ENCODE data around the gene PPP1R1C. TPM values are rescaled to one million over a fixed set of nuclear protein-coding genes. Genes with fewer than 3 reads are reported as not detected.
"Not testable (repeated sequence)": the region's sequence is repeated elsewhere in the genome, so short reads cannot be mapped to it uniquely, and the experiment has no call there.

Gene PPP1R1C
- polyA plus RNA-seq, 3 donors = 1.8 to 2.6 (median 2.0) TPM

GRCh38 chr2:182006595-182007341, 21.1 kb downstream of the PPP1R1C start:
- DNase-seq (ENCODE audit: low read depth in 3 of 3, low spot score in 2 of 3) = no peak

DNA sequence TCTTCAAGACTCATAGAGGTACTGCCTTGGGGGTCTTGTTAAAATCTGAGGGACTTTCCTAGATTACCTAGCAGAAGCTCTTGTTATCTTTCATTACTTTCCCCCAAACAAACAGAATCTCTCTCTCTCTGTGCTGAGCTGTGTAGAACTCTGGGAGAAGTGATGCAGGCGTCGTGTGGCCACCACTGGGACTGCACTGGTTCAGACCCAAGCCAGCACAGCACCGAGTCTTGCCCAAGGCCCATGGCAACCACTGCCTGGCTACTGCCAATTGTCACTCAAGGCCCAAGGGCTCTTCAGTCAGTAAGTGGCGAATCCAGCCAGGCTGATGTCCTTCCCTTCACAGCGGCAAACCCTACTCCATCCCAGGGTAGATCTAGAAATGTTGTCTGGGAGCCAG, 28.6 kb downstream of the PPP1R1C start:
- DNase-seq (ENCODE audit: low read depth in 3 of 3, low spot score in 2 of 3) = no peak

DNA sequence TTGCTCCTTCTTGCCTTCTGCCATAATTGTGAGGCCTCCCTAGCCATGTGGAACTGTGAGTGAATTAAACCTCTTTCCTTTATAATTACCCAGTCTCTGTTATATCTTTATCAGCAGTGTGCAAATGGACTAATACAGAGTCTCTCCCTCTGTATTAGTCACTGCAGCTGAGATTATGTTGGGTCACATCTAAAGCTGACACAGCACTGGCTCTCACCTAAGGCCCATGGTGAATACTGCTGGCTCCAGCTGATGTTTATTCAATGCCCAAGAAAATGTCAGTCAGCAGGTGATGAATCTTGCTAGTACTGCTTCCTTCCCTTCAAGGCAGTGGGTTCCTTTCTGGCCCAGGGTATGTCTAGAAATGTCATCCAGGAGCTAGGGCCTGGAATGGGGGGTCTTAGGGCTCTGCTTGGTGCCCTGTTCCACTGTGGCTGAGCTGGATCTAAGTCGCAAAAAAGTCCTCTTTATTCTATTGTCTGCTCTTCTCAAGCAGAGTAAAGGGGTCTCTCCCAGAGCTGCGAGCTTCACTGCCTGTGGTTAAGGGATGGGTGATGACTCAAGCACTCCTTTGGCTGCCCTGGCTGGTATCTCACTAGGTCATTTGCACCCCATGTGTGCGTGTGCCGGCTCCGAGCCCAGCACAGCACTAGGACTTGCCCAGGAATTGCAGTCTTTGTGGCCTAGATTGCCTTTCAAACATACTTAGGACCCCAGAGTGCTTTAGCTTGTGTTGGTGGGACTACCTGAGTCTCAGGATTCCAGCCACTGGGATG, 29.9 kb downstream of the PPP1R1C start:
- no peak for DNase-seq (ENCODE audit: low read depth in 3 of 3, low spot score in 2 of 3)

- no peak for DNase-seq (ENCODE audit: low read depth in 3 of 3, low spot score in 2 of 3)
Observed at GRCh38 chr2:182018218-182018617, 32.6 kb downstream of the PPP1R1C start.

- DNase-seq (ENCODE audit: low read depth in 3 of 3, low spot score in 2 of 3) = no peak
Observed at GRCh38 chr2:182019731-182020130, 34.1 kb downstream of the PPP1R1C start.

GRCh38 chr2:182020286-182021070, 34.8 kb downstream of the PPP1R1C start:
- no peak for DNase-seq (ENCODE audit: low read depth in 3 of 3, low spot score in 2 of 3)

DNA sequence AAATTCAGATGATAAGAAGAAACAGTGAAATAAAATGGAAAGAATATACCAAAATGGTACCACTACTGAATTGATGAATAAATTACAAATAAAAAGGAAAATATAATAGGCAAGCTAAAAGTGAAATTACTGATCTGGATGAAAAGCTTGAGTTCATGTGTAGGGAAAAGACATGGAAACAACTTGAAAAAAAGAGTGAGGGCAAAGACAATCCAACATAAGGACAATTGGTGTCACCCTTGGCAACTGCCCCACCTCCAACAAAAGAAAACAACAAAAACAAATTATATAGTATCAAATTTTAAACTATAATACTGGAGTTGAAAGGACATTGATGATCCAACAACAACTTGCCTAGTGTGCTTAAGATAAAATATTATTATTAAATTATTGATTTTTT, 37.6 kb downstream of the PPP1R1C start:
- DNase-seq (ENCODE audit: low read depth in 3 of 3, low spot score in 2 of 3) = no peak

DNA sequence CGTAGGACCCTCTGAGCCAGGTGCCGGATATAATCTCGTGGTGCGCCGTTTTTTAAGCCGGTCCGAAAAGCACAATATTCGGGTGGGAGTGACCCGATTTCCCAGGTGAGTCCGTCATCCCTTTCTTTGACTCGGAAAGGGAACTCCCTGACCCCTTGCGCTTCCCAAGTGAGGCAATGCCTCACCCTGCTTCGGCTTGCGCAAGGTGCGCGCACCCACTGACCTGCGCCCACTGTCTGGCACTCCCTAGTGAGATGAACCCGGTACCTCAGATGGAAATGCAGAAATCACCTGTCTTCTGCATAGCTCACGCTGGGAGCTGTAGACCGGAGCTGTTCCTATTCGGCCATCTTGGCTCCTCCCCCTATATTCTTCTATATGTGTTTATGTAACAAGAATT, 45.2 kb downstream of the PPP1R1C start:
- not testable (repeated sequence) for DNase-seq (ENCODE audit: low read depth in 3 of 3, low spot score in 2 of 3)

GRCh38 chr2:182031956-182032355, 46.3 kb downstream of the PPP1R1C start:
- no peak for DNase-seq (ENCODE audit: low read depth in 3 of 3, low spot score in 2 of 3)

DNA sequence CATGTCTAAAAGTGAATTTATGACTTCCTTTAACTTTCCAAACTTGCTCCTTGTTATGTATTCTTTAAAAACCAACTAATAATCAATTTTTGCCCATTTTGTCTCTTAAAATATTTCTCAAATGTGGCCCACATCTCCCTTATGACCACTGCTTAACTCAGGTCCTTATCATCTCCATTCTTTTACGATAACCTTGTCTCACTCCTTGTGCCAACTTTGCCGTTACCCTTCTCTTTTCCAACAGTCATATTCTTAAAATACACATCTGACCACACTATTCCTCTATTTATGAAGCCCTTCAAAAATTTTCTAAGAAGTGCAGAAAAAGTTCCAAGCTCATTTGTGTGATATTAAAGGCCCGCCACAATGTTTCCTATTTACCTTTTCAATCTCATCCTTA, 47.8 kb downstream of the PPP1R1C start:
- no peak for DNase-seq (ENCODE audit: low read depth in 3 of 3, low spot score in 2 of 3)

DNA sequence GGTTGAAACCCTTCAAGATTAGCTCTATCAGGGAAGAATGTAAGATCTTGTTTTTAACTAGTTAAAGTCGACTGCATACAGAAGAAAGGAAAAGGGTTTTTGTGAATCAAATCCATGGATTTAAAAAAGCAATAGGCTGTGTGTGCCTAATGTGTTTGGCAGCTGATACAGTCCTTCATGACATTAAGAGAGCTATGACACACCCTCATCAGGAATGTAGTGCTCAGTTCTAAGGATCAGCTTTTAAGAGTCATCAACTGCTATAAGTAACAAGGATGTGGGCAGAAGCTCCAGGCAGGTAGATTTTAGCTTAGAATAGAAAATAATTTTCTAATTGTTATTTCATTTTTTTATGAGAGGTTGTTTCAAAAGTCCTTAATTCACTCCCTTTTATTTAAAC, 52.9 kb downstream of the PPP1R1C start:
- no peak for DNase-seq (ENCODE audit: low read depth in 3 of 3, low spot score in 2 of 3)

GRCh38 chr2:182043021-182043420, 57.4 kb downstream of the PPP1R1C start:
- DNase-seq (ENCODE audit: low read depth in 3 of 3, low spot score in 2 of 3) = no peak

DNA sequence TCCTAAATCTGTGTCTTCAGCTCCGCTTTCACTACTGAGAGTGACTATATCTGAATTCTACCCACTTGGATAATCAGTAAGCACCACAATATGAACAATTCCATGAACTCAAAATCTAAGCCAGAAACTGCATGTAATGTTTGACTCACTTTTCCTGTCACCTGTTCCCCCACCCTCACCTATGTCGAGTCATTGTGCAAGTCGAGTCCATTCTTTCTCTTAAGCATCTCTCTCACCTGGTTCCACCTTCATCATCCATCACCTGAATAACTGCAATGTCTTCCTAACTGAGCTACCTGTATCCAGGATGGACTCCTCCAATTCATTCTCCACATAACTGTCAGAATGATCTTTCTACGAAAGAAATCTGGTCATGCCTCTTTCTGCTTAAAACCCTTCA, 58.2 kb downstream of the PPP1R1C start:
- no peak for DNase-seq (ENCODE audit: low read depth in 3 of 3, low spot score in 2 of 3)

- no peak for DNase-seq (ENCODE audit: low read depth in 3 of 3, low spot score in 2 of 3)
Observed at GRCh38 chr2:182047544-182047943, 61.9 kb downstream of the PPP1R1C start.

DNA sequence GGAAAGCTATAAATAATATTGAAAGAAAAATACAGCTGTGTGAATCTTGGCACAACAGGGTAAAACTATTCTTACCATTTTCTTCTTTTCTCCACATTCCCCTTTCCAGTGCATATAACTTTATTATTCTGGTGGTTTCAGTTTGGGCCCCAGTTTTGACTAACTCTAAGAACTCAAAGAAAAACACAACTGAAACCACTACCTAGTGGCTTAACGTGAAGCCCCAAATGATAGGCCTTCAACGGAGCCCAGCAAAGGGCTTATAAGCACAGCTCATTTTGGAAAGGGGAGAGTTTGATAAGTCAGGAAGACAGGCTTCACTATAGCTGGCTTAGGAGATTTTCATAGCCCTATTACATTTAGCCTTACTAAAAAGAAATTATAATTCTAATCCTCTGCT, 62.4 kb downstream of the PPP1R1C start:
- no peak for DNase-seq (ENCODE audit: low read depth in 3 of 3, low spot score in 2 of 3)

DNA sequence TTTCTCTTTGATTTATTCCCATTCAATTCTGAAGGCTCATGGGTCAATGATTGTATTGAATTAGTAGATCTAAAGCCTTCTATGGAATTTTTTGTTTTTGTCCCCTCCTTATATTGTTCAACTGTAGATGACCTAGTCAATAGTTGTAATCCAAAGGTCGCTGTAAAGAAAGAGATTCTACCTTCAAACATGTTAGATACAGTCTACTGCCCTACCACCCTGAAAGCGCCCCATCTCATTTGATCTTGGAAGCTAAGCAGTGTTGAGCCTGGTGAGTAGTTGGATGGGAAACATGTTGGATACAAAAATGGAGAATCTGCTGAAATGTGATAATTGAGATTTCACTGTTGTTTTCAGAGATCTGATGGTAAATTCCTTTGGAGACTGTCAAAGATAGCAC, 63.0 kb downstream of the PPP1R1C start:
- no peak for DNase-seq (ENCODE audit: low read depth in 3 of 3, low spot score in 2 of 3)

DNA sequence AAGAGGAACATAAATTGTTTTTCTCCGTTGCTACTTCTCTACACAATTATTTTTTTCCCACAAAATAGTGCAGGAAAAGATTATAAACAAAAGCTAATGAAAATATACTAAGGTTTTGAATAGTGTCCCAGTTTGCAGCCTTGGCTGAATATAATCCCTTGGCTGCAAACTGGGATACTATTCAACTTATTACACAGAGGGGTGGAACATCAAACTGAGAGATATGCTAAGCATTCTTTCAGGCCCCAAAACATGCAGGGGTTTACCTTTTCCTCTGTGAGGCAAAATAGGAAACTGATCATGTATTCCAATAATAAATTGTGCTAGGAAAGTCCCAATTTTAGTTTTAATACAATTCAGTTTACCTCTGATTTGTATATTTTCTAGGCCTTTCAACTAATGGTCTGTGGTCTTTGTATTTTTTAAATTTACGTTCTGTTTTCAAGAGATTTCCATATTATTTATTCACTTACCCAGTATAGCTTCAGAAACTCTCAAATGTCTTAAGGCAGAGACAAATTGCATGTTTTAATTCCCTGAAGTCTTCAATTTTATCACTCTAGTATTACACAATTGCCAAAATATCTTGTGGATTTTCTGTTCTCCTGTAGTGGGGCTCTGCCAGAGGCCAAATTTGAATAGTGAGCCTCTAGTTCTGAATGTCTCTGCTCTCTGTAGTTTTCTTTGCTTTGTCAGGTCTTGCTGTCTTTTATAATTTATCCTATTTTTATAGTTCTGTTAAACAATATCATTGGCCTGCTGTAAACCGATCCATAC, 63.9 kb downstream of the PPP1R1C start:
- DNase-seq (ENCODE audit: low read depth in 3 of 3, low spot score in 2 of 3) = no peak

DNA sequence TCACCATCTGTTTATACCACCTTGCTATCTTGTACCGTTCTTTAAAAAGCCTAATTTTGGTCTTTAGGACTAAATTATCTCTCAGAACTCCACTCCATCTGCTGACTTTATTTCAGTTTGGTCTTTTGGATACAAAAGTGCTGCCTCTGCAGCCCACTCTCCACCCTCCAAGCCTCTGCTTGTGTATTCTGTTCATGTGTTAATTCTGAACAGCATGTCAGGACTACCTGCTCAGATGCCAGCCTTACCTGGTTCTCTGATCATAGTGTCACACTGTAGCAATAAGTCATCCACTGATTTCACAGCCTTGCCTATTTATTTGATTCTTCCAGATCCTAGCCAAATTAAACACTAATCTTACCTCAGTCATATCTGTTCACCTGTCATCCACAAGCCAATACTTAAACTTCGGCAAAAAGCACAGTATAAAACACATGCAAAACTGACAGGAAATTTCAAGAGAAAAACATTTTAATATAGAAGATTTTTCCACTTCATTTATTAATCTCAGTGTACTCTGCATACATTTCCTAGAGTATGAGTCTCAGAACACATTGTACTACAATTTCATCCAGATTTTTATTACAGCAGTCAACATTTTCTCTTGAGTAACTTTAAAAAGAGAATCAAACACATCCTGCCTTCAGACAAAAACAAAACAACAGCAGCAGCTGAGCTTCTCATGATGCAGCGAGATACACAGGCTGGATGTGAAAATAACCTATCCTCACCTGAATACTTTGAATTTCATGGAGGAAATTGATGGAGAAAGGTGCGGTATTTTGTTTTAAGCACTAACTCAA, 64.9 kb downstream of the PPP1R1C start:
- DNase-seq (ENCODE audit: low read depth in 3 of 3, low spot score in 2 of 3) = no peak

- DNase-seq (ENCODE audit: low read depth in 3 of 3, low spot score in 2 of 3) = no peak
Observed at GRCh38 chr2:182055993-182056392, 70.3 kb downstream of the PPP1R1C start.

- no peak for DNase-seq (ENCODE audit: low read depth in 3 of 3, low spot score in 2 of 3)
Observed at GRCh38 chr2:182057002-182057401, 71.3 kb downstream of the PPP1R1C start.

All from right renal cortex interstitium (tissue), 3 donors.